ENCODE results near the gene HEBP2. TPM values are rescaled to one million over a fixed set of nuclear protein-coding genes. Genes with fewer than 3 reads are reported as not detected.

Gene HEBP2
- total RNA-seq, 1 experiment from 2014 or later = 22.9 TPM

- in situ Hi-C loops (cut with HindIII; ENCODE audit: low pct_unique_long_range_greater_than_20kb, low sequenced_read_pairs) = no loop called here
- DNase-seq (ENCODE audit: low read depth, low spot score) = no peak
Observed at GRCh38 chr6:138434096-138434495, 30.1 kb downstream of the HEBP2 start.

DNA sequence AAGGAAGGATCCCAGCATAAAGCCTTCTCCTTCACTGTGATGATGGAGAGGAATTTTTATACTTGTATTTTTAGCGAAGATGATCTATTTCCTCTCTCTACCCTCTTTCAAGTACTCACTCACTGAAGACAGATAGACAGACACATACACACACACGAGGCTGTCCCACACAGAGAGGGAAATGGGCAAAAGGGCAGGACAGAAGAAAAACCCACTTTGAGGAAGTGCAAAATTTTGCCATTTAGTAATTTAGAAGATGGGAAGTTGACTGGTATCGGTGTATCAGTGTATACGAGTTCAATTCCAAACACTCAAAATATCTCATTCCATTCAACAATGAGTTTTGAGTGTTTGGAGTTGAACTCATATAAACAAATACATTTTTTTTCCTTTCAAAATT lies 30.9 kb downstream of the HEBP2 start:
- in situ Hi-C loops (cut with HindIII; ENCODE audit: low pct_unique_long_range_greater_than_20kb, low sequenced_read_pairs) = no loop called here

GRCh38 chr6:138439546-138439945 lies 35.5 kb downstream of the HEBP2 start:
- in situ Hi-C loops (cut with HindIII; ENCODE audit: low pct_unique_long_range_greater_than_20kb, low sequenced_read_pairs) = no loop called here
- no peak for DNase-seq (ENCODE audit: low read depth, low spot score)

More for the DNA sequence above, 30.9 kb downstream of the HEBP2 start:
- no peak for DNase-seq (ENCODE audit: low read depth, low spot score)

GRCh38 chr6:138440296-138440695 lies 36.3 kb downstream of the HEBP2 start:
- in situ Hi-C loops (cut with HindIII; ENCODE audit: low pct_unique_long_range_greater_than_20kb, low sequenced_read_pairs) = no loop called here
- no peak for DNase-seq (ENCODE audit: low read depth, low spot score)

GRCh38 chr6:138440758-138441357 lies 36.8 kb downstream of the HEBP2 start:
- DNase-seq (ENCODE audit: low read depth, low spot score) = no peak
- in situ Hi-C loops (cut with HindIII; ENCODE audit: low pct_unique_long_range_greater_than_20kb, low sequenced_read_pairs) = no loop called here

- DNase-seq (ENCODE audit: low read depth, low spot score) = no peak
- in situ Hi-C loops (cut with HindIII; ENCODE audit: low pct_unique_long_range_greater_than_20kb, low sequenced_read_pairs) = no loop called here
Observed at GRCh38 chr6:138441965-138442364, 37.9 kb downstream of the HEBP2 start.

DNA sequence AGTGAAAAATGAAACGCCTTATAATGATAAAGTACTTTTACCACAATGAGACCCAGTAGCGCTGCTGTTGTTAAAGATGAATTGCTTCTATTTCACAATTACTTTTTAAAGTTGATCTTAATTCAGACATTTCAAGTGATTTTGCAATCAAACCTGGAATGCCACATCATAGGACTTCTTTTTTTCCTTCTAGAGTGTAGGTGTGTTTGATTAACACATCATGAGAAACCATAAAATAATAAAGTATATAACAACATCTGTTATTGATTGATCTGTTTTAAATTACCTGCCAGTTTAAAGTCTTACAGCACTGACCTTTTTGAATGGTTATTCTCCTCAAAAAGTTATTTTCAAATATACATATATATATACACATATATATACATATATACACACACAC lies 38.6 kb downstream of the HEBP2 start:
- in situ Hi-C loops (cut with HindIII; ENCODE audit: low pct_unique_long_range_greater_than_20kb, low sequenced_read_pairs) = no loop called here
- no peak for DNase-seq (ENCODE audit: low read depth, low spot score)

- in situ Hi-C loops (cut with HindIII; ENCODE audit: low pct_unique_long_range_greater_than_20kb, low sequenced_read_pairs) = no loop called here
- no peak for DNase-seq (ENCODE audit: low read depth, low spot score)
Observed at GRCh38 chr6:138443979-138444378, 40.0 kb downstream of the HEBP2 start.

DNA sequence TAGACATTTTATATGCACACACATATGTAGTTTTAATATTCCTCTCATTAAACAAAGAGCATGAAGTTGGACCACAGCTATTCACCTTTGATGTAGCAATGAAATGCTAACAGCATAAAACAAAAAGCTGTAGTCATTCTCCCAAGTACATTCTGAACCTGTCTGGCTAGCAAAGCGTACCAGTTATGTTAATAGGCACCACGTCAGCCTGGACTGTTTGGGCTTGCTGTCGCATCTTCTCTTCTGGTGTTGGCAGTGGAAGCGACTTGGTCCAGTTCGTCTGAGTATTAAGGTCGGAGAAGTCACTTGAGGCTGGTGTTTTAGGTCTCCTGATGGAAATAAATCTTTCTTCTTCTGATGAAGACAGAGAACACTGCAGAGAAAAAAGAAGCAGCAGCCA lies 42.8 kb downstream of the HEBP2 start:
- no peak for DNase-seq (ENCODE audit: low read depth, low spot score)
- in situ Hi-C loops (cut with HindIII; ENCODE audit: low pct_unique_long_range_greater_than_20kb, low sequenced_read_pairs) = no loop called here

DNA sequence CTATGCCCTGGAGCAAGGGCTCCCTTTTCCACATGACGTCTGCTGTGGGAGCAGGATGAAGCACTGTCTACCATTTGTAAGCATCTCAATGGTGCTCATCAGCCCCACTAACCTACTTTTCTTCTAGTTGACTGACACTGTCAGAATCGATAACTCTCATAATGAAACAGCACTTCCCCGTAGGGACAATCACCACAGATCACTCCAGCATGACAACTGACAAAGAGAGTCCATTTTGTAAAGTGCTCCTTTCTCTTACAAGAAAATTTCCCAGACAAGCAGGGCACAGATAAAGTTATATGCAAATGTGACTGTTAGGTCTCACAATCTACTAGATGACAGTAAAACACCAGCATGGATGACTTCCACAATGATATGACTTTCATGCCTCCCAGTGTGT lies 46.4 kb downstream of the HEBP2 start:
- in situ Hi-C loops (cut with HindIII; ENCODE audit: low pct_unique_long_range_greater_than_20kb, low sequenced_read_pairs) = no loop called here

GRCh38 chr6:138451043-138451442 lies 47.0 kb downstream of the HEBP2 start:
- no peak for DNase-seq (ENCODE audit: low read depth, low spot score)
- in situ Hi-C loops (cut with HindIII; ENCODE audit: low pct_unique_long_range_greater_than_20kb, low sequenced_read_pairs) = no loop called here

More for the DNA sequence above, 46.4 kb downstream of the HEBP2 start:
- peak; percentile 33 for DNase-seq (ENCODE audit: low read depth, low spot score)

DNA sequence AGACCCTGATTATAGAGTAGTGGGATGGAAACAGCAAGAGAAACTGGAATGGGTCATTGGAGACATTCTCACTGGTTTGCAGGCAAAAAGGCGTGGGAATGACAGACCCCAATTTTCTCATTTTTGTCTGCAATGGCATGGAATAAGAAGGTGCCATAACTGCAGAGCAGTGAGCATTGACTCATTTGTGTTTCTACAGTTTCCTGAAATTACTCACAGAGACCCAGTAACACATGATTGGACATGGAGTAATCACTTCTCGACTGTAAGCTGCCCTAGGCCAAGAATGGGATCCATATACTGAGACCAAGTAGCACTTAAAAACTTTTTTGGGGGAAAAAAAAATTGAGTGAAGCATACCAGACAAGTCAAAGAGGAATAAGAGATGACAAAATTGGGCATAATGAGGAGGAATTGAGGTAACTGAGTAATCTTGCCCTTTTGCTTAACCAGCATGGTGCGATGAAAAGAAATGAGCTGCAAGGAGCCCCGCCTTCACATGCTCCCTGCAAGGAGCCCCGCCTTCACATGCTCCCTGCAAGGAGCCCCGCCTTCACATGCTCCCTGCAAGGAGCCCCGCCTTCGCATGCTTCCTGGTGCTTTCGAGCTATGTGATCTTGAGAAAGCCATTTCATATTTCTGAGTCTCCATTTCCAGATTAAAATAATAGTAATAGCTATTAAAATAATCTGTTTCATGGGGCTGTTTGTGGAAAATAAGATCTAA lies 51.1 kb downstream of the HEBP2 start:
- in situ Hi-C loops (cut with HindIII; ENCODE audit: low pct_unique_long_range_greater_than_20kb, low sequenced_read_pairs) = no loop called here
- DNase-seq (ENCODE audit: low read depth, low spot score) = no peak

DNA sequence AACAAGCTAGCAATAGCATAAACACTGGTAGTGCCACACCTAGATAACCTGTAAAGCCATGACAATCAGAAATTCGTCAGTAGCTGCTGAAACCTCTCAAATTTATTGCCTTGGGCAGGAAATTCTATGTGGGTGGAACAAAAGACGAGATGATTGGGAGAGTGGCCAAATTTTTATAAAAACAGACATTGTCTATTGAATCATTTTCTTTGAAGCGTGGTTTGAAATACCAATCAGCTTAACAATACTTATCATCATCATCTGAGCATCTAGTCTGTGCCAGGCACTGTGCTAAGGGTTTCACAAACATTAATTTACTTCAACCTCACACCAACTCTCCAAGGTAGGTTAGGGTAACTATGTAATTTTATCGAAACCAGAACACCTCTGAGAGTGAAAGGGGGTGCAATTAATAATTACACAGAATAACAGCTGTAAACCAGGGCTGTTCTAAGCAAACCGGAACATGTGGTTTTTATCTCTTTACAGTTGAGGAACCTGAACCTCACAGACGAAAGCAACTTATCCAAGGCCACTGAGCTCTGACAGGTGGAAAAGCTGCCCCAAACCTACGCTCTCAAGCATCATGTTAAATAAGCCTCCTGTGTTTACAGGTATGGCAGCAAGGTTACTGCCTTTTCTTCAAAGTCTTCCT lies 51.9 kb downstream of the HEBP2 start:
- in situ Hi-C loops (cut with HindIII; ENCODE audit: low pct_unique_long_range_greater_than_20kb, low sequenced_read_pairs) = no loop called here

DNA sequence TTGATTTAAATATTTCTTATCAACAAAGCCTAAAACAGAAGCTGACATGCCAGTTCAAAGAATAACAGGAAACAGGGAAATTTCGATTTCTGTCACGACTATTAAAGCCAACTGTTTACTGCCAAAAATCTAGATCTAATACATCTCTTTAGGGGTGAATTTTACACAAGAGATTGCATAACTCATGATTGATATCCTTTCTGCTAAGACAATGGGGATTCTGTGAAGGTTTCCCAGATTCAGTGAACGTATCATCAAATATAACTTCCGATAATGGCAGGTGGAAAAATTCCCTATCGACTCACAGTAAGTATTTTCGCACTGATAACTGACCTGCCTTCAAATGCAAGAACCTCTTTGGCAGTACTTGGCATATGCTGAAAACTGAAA lies 52.4 kb downstream of the HEBP2 start:
- no peak for DNase-seq (ENCODE audit: low read depth, low spot score)
- in situ Hi-C loops (cut with HindIII; ENCODE audit: low pct_unique_long_range_greater_than_20kb, low sequenced_read_pairs) = no loop called here

More for the DNA sequence above, 51.9 kb downstream of the HEBP2 start:
- DNase-seq (ENCODE audit: low read depth, low spot score) = peak; percentile 31

GRCh38 chr6:138461647-138462046 lies 57.6 kb downstream of the HEBP2 start:
- in situ Hi-C loops (cut with HindIII; ENCODE audit: low pct_unique_long_range_greater_than_20kb, low sequenced_read_pairs) = no loop called here
- no peak for DNase-seq (ENCODE audit: low read depth, low spot score)

GRCh38 chr6:138464085-138464484 lies 60.1 kb downstream of the HEBP2 start:
- in situ Hi-C loops (cut with HindIII; ENCODE audit: low pct_unique_long_range_greater_than_20kb, low sequenced_read_pairs) = no loop called here
- DNase-seq (ENCODE audit: low read depth, low spot score) = no peak

GRCh38 chr6:138465007-138465645 lies 61.1 kb downstream of the HEBP2 start:
- peak; percentile 62 for DNase-seq (ENCODE audit: low read depth, low spot score)
- in situ Hi-C loops (cut with HindIII; ENCODE audit: low pct_unique_long_range_greater_than_20kb, low sequenced_read_pairs) = no loop called here

DNA sequence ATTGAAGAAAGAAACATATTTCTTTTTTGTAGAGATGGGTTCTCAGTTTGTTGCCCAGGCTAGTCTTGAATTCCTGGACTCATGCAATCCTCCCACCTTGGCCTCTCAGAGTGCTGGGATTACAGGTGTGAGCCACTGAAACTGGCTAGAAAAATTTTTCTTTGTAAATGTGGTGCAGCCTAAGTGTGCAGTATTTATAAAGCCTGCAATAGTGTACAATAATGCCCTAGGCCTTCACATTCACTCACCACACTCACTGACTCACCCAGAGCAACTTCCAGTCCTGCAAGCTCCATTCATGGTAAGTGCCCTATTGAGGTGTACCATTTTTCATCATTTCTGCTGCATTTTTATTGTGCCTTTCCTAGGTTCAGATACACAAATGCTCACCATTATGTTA lies 63.9 kb downstream of the HEBP2 start:
- DNase-seq (ENCODE audit: low read depth, low spot score) = no peak
- in situ Hi-C loops (cut with HindIII; ENCODE audit: low pct_unique_long_range_greater_than_20kb, low sequenced_read_pairs) = no loop called here
